Measurements from ENCODE around the gene GPSM3.

GPSM3 gene

DNA sequence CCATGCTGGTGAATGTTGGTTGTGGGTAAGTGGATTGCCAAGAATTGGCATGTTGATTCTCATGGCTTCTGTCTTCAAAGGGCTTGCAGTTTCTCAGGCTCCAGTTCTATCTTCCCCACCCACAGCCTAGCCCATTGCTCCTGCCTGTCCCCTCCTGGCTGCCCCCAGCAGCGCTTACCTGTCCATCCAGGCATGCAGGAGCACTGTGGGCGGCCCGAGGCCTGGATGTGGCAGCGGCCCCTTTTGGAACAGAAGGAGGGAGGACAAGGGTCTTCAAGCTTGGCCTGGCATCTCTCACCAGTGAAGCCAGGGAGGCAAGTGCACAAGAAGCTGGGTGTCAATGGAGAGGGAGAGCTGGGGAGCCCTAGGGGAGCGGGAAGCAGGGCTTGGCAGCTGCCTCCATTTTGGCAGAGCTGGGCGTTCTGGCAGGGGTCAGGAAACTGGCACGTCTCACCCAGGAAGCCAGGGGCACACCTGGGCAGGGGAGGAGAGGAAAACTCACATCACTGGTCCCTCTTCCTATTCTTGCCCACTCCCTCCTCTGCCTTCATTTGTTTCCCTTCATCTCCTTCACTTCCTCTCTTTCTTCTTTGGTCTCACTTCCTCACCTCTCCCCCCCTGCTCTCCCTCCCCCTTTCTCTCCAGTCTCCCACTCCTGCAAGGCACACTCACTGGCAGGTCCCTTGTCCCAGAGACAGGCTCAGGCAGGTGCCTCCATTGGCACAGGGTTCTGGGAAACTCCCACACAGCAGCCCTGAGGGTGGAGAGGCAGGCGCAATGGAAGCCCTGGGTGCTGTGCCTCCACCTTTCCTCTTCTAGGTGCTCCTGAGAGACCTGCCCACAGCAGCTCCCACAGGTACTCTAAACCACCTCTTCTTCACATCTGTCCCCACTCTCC lies 30.1 kb upstream of the GPSM3 start:
- no peak overlapping the region for H3K4me3 ChIP-seq (ENCODE audit: low read depth, low read length)
- TF ChIP-seq, protein P1, sequence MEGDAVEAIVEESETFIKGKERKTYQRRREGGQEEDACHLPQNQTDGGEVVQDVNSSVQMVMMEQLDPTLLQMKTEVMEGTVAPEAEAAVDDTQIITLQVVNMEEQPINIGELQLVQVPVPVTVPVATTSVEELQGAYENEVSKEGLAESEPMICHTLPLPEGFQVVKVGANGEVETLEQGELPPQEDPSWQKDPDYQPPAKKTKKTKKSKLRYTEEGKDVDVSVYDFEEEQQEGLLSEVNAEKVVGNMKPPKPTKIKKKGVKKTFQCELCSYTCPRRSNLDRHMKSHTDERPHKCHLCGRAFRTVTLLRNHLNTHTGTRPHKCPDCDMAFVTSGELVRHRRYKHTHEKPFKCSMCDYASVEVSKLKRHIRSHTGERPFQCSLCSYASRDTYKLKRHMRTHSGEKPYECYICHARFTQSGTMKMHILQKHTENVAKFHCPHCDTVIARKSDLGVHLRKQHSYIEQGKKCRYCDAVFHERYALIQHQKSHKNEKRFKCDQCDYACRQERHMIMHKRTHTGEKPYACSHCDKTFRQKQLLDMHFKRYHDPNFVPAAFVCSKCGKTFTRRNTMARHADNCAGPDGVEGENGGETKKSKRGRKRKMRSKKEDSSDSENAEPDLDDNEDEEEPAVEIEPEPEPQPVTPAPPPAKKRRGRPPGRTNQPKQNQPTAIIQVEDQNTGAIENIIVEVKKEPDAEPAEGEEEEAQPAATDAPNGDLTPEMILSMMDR (IDR thresholded peaks at IDR 0.05; ENCODE audit: borderline replicate concordance, insufficient read depth, low read depth, low read length) = no peak

DNA sequence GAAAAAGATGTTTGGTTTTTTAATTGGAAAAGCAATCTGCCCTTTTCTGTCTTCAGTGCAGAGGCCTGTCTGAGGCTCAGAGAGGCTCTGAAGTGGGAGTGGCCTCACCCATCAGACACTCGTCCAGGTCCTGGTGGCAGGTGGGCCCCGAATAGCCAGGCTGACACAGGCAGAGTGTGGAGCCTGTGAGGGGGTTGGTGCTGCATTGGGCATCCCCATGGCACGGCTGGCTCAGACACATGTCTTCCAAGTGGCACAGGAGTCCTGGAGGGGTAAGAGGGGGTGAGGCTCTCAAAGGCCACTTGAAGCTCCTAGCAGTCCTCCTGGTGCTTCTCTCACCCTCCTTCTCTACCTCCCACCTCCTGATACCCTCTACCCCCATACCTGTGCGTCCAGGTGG lies 27.6 kb upstream of the GPSM3 start:
- H3K4me3 ChIP-seq (ENCODE audit: low read depth, low read length) = no peak overlapping the region
- TF ChIP-seq, protein P1 (IDR thresholded peaks at IDR 0.05; ENCODE audit: borderline replicate concordance, insufficient read depth, low read depth, low read length) = no peak

DNA sequence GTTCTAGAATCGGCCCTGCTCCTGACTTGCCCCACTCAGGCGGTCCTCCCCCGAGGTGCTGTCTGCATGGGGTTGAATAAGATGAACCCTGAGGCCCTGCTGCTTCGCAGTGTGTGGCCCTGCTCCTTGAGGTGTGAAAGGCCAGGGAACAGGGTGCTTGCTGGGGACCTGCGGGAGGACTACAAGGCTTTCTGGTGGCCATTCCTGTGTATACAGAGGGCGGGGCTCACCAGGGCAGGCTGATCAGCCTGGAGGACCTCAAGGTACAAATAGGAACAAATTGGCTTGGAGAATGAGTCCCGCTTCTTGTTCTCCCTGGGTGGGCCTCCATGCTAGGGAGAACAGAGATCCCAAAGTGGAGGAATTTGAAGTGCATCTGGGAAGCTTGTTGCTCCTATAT lies 25.7 kb upstream of the GPSM3 start:
- TF ChIP-seq, protein P1 (IDR thresholded peaks at IDR 0.05; ENCODE audit: borderline replicate concordance, insufficient read depth, low read depth, low read length) = no peak
- H3K4me3 ChIP-seq (ENCODE audit: low read depth, low read length) = no peak overlapping the region

- TF ChIP-seq, protein P1 (IDR thresholded peaks at IDR 0.05; ENCODE audit: borderline replicate concordance, insufficient read depth, low read depth, low read length) = no peak
- H3K4me3 ChIP-seq (ENCODE audit: low read depth, low read length) = no peak overlapping the region
Observed at GRCh38 chr6:32216998-32217397, 24.6 kb upstream of the GPSM3 start.

DNA sequence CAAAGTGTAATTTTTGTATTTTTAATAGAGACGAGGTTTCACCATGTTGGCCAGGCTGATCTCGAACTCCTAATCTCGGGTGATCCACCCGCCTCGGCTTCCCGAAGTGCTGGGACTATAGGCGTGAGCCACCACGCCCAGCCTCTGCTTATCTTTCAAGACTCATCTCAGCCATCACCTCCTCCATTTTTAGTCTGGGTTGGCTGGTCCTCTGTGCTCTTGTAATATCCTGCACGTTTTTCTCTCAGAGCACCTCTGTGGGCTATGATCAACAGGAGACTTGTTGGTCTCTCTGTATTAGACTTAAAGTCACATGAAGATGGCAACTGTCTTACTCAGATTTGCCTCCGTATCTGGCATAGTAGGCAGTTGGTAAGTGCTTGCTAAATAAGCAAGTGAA lies 23.8 kb upstream of the GPSM3 start:
- no peak overlapping the region for H3K4me3 ChIP-seq (ENCODE audit: low read depth, low read length)
- TF ChIP-seq, protein P1 (IDR thresholded peaks at IDR 0.05; ENCODE audit: borderline replicate concordance, insufficient read depth, low read depth, low read length) = no peak

DNA sequence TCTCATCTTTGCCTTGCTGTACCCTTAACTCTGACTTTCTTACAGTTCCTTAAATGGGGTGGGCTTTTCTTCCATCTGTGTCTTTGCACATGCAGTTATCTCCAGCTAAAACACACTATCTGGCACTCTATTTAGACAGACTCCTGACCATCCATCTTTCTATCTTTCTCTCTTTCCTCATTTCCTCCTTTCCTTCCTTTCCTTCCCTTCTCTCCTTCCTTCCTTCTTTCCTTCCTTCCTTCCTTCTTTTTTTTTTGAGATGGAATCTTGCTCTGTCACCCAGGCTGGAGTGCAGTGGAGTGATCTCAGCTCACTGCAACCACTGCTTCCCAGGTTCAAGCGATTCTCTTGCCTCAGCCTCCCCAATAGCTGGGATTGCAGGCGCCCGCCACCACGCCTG lies 23.2 kb upstream of the GPSM3 start:
- H3K4me3 ChIP-seq (ENCODE audit: low read depth, low read length) = no peak overlapping the region
- TF ChIP-seq, protein P1 (IDR thresholded peaks at IDR 0.05; ENCODE audit: borderline replicate concordance, insufficient read depth, low read depth, low read length) = no peak

GRCh38 chr6:32214126-32214525 lies 21.7 kb upstream of the GPSM3 start:
- TF ChIP-seq, protein P1 (IDR thresholded peaks at IDR 0.05; ENCODE audit: borderline replicate concordance, insufficient read depth, low read depth, low read length) = no peak
- no peak overlapping the region for H3K4me3 ChIP-seq (ENCODE audit: low read depth, low read length)

All from GM12875 (cell line).